ENCODE measurements around the gene EXOG. TPM values are rescaled to one million over a fixed set of nuclear protein-coding genes. Genes with fewer than 3 reads are reported as not detected.

The EXOG gene
- polyA plus RNA-seq, 1 donor (not counting 4 experiments of a cell fraction or from before 2014, with no cell fraction given): 10.3 TPM

DNA sequence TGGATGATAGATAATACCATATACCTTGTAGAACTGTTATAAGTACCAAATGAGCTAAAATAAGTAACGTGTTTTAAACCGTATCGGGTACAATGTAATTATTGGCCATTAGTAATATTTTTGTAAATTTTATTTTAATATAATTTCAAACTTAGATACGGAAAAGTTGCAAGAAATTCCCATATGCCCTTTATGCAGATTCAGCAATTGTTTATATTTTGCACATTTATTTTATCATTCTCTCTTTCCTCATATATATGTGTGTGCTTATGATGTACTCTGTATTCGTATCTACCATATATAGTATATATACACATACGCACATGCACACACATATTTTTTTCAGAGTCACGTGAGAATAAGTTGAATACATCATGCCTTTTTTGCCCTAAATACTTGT is 38.5 kb downstream of the EXOG start:
- H3K9me1 ChIP-seq (ENCODE audit: control insufficient read depth, extremely low read depth, insufficient read depth, low read length): no peaks in the 10 kb centered on the region
- no peaks in the 10 kb centered on the region for H4K20me1 ChIP-seq (ENCODE audit: control insufficient read depth, extremely low read depth, insufficient read depth, low read length)
- FAIRE-seq (no peak), DNase-seq (ENCODE audit: low read depth, low spot score) (no peak)
- H3K4me2 ChIP-seq (ENCODE audit: control insufficient read depth, extremely low read depth, insufficient read depth, low read depth, low read length): no peak overlapping the region
- no peaks in the 10 kb centered on the region for H3K9me3 ChIP-seq (ENCODE audit: control insufficient read depth, low read depth, low read length)
- H2AFZ ChIP-seq (ENCODE audit: control insufficient read depth, low read length): no peak overlapping the region
- no peak for TF ChIP-seq CTCF (optimal IDR thresholded peaks at IDR 0.05 in 1 of 3, IDR thresholded peaks at IDR 0.05 in 1 of 3, conservative IDR thresholded peaks at IDR 0.05 in 1 of 3; ENCODE audit: extremely low read depth in 1 of 3, insufficient read depth in 2 of 3, low read length in 3 of 3)
- no peak overlapping the region for H3K4me3 ChIP-seq (ENCODE audit: control insufficient read depth in 2 of 3, extremely low read depth in 1 of 3, insufficient read depth in 2 of 3, low read depth in 1 of 3, low read length in 3 of 3)
- no peaks in the 10 kb centered on the region for H3K27me3 ChIP-seq (ENCODE audit: control insufficient read depth, extremely low read depth, insufficient read depth, low read length)
- no peak overlapping the region for H3K9ac ChIP-seq (ENCODE audit: control insufficient read depth, extremely low read depth, insufficient read depth, low read length)
- peaks cover 8% of the 10 kb centered on the region for H3K4me1 ChIP-seq (ENCODE audit: control insufficient read depth, extremely low read depth, insufficient read depth, low read length)
- no peak overlapping the region for H3K27ac ChIP-seq (ENCODE audit: control insufficient read depth, insufficient read depth, low read length)
- H3K79me2 ChIP-seq (ENCODE audit: control insufficient read depth, insufficient read depth, low read length): no peaks in the 10 kb centered on the region
- dilution Hi-C loops (cut with MboI; ENCODE audit: extremely low pct_ligation_motif_present, low sequenced_read_pairs): no loop called here
- no peaks in the 10 kb centered on the region for H3K36me3 ChIP-seq (ENCODE audit: control insufficient read depth in 2 of 2, extremely low read depth in 1 of 2, insufficient read depth in 2 of 2, low read length in 2 of 2)

DNA sequence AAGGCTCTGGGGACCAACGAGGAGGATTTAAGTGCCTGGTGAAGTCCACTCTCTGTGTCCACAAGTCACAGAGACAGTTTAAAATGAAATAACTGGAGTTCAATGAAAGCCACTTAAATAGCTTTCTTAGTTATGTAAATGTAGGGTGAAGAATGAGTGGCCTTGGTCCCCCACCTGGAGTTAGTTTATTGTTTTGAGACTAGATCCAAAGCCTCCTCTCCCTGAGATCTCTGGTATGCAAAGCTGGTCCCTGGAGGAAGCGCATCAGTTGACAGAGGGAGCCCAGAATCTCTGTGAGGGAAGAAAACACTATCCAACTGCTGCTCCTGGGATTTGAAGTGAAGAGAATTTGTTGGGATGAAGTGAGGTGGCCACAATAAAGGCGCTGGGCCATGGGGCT is 40.5 kb downstream of the EXOG start:
- H3K36me3 ChIP-seq (ENCODE audit: control insufficient read depth in 2 of 2, extremely low read depth in 1 of 2, insufficient read depth in 2 of 2, low read length in 2 of 2): no peaks in the 10 kb centered on the region
- no peaks in the 10 kb centered on the region for H3K9me1 ChIP-seq (ENCODE audit: control insufficient read depth, extremely low read depth, insufficient read depth, low read length)
- H3K4me1 ChIP-seq (ENCODE audit: control insufficient read depth, extremely low read depth, insufficient read depth, low read length): no peaks in the 10 kb centered on the region
- H3K9me3 ChIP-seq (ENCODE audit: control insufficient read depth, low read depth, low read length): no peaks in the 10 kb centered on the region
- H3K27ac ChIP-seq (ENCODE audit: control insufficient read depth, insufficient read depth, low read length): no peak overlapping the region
- H4K20me1 ChIP-seq (ENCODE audit: control insufficient read depth, extremely low read depth, insufficient read depth, low read length): no peaks in the 10 kb centered on the region
- H3K27me3 ChIP-seq (ENCODE audit: control insufficient read depth, extremely low read depth, insufficient read depth, low read length): no peaks in the 10 kb centered on the region
- no peak overlapping the region for H3K9ac ChIP-seq (ENCODE audit: control insufficient read depth, extremely low read depth, insufficient read depth, low read length)
- no peak for TF ChIP-seq CTCF (optimal IDR thresholded peaks at IDR 0.05 in 1 of 3, IDR thresholded peaks at IDR 0.05 in 1 of 3, conservative IDR thresholded peaks at IDR 0.05 in 1 of 3; ENCODE audit: extremely low read depth in 1 of 3, insufficient read depth in 2 of 3, low read length in 3 of 3)
- no peak for TF ChIP-seq EZH2 (IDR thresholded peaks at IDR 0.05; ENCODE audit: low read length)
- H3K79me2 ChIP-seq (ENCODE audit: control insufficient read depth, insufficient read depth, low read length): no peaks in the 10 kb centered on the region
- FAIRE-seq: no peak
- H3K4me3 ChIP-seq (ENCODE audit: control insufficient read depth in 2 of 3, extremely low read depth in 1 of 3, insufficient read depth in 2 of 3, low read depth in 1 of 3, low read length in 3 of 3): no peak overlapping the region
- dilution Hi-C loops (cut with MboI; ENCODE audit: extremely low pct_ligation_motif_present, low sequenced_read_pairs): no loop called here
- H2AFZ ChIP-seq (ENCODE audit: control insufficient read depth, low read length): no peak overlapping the region
- H3K4me2 ChIP-seq (ENCODE audit: control insufficient read depth, extremely low read depth, insufficient read depth, low read depth, low read length): no peak overlapping the region
- no peak for DNase-seq (ENCODE audit: low read depth, low spot score)
